Measurements from ENCODE around the gene DEFB110. TPM values are rescaled to one million over a fixed set of nuclear protein-coding genes. Genes with fewer than 3 reads are reported as not detected.

DEFB110 gene
- total RNA-seq, 1 donor, result not detected

DNA sequence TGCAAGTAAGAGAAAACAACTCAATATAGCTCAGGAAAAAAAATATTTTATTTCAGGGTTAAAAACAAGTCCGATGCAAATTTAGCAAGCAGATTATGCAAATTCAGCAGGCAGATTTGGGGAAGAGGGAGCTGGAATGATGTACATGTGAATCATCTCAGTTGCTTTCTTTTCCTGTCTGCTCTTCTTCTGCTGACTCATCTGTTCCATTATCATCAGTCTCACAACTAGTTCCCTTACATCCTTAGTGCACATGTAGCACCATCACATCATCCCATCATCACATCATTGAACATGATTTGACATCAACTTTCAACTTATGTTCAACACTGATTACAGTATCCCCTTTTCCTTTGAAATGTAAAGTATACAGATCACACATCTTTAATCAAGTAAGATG, 40.9 kb downstream of the DEFB110 start:
- DNase-seq (ENCODE audit: insufficient read length, low spot score, missing footprints), result peak; percentile 0
- Histone ChIP-seq H3K9me3 (ENCODE audit: low read depth, low read length) (peaks cover 3% of the 10 kb centered on the region), H3K4me2 (ENCODE audit: insufficient read depth, low read length) (no peak overlapping the region), H3K27me3 (ENCODE audit: insufficient read depth, low read length) (no peaks in the 10 kb centered on the region), H3K27ac (ENCODE audit: low read depth, low read length) (no peak overlapping the region), H3K79me2 (ENCODE audit: insufficient read depth, low read length) (no peaks in the 10 kb centered on the region), H3K4me3 (ENCODE audit: insufficient read depth, low read length) (no peak overlapping the region), H2AFZ (ENCODE audit: low read length) (no peak overlapping the region), H3K36me3 (ENCODE audit: insufficient read depth, low read length) (no peaks in the 10 kb centered on the region), H4K20me1 (ENCODE audit: insufficient read depth, low read length) (no peaks in the 10 kb centered on the region), H3K4me1 (ENCODE audit: insufficient read depth, low read length) (no peaks in the 10 kb centered on the region)
- TF ChIP-seq, protein P1, sequence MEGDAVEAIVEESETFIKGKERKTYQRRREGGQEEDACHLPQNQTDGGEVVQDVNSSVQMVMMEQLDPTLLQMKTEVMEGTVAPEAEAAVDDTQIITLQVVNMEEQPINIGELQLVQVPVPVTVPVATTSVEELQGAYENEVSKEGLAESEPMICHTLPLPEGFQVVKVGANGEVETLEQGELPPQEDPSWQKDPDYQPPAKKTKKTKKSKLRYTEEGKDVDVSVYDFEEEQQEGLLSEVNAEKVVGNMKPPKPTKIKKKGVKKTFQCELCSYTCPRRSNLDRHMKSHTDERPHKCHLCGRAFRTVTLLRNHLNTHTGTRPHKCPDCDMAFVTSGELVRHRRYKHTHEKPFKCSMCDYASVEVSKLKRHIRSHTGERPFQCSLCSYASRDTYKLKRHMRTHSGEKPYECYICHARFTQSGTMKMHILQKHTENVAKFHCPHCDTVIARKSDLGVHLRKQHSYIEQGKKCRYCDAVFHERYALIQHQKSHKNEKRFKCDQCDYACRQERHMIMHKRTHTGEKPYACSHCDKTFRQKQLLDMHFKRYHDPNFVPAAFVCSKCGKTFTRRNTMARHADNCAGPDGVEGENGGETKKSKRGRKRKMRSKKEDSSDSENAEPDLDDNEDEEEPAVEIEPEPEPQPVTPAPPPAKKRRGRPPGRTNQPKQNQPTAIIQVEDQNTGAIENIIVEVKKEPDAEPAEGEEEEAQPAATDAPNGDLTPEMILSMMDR (IDR thresholded peaks at IDR 0.05; ENCODE audit: extremely low read depth, low read depth, low read length), result no peak

DNA sequence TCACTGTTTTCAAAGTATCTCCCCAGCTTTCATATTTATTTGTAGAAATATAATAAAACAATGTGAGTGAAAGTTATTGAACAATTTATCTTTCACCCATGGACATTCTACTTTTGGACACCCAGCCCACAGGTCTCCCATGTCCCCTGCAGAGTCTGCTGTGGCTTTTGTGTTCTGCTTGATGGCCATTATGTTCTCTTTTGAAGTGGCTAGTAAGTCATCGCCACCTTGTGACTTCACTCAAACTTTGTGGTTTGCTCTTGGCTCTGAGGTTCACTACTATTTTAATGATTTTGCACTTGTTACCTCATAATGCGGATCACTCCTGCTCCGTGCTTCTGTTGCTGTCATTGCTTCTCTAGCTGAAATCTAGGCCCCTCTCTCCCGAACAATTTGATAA, 42.2 kb downstream of the DEFB110 start:
- no peak overlapping the region for H3K4me2 ChIP-seq (ENCODE audit: insufficient read depth, low read length)
- H4K20me1 ChIP-seq (ENCODE audit: insufficient read depth, low read length), result no peaks in the 10 kb centered on the region
- H3K27ac ChIP-seq (ENCODE audit: low read depth, low read length), result no peak overlapping the region
- no peaks in the 10 kb centered on the region for H3K79me2 ChIP-seq (ENCODE audit: insufficient read depth, low read length)
- H3K4me3 ChIP-seq (ENCODE audit: insufficient read depth, low read length), result no peak overlapping the region
- no peak overlapping the region for H2AFZ ChIP-seq (ENCODE audit: low read length)
- H3K4me1 ChIP-seq (ENCODE audit: insufficient read depth, low read length), result no peaks in the 10 kb centered on the region
- no peaks in the 10 kb centered on the region for H3K36me3 ChIP-seq (ENCODE audit: insufficient read depth, low read length)
- H3K9me3 ChIP-seq (ENCODE audit: low read depth, low read length), result peaks cover 3% of the 10 kb centered on the region
- no peak for DNase-seq (ENCODE audit: insufficient read length, low spot score, missing footprints)
- TF ChIP-seq, protein P1 (IDR thresholded peaks at IDR 0.05; ENCODE audit: extremely low read depth, low read depth, low read length), result no peak
- no peaks in the 10 kb centered on the region for H3K27me3 ChIP-seq (ENCODE audit: insufficient read depth, low read length)

DNA sequence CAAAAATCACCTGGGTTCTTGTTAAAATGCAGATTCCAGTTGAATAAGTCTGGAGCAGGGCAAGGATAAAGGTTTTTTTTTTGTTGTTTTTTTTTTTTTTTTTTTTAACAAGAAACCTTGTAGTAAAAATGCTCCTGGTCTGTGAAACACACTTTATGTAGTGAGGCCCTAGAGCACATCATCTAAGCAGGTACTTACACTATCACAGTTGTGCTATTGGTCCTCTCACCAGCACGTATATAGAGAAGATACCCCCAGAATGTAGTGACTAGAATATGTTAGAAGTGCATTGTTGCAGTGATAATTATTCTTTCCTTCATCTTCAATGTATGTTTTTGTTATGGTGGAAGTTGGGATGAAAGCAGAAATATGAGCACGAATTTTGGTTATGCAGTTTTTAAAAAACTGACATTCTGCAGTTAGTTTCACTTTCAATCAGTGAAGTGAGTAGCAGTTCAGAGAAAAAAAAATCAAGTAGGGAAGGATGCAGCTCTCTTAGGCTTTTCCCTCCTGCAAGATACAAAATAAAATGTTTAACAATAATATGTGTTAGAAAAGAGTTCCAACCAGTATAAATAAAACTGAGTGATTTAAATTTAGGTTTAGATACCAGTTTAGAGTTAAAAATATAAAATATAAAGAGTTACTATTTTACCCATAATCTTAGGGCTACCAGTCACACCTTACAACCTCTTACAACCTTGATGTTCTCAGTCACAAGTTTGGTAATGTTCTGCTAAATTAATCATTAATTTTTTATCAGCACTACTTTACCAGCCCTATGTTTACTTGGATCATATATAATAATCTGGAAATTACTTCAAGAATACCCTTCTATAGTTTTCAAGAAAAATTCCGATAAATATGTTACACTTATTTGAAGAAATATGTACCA, 43.2 kb downstream of the DEFB110 start:
- H3K36me3 ChIP-seq (ENCODE audit: insufficient read depth, low read length), result no peaks in the 10 kb centered on the region
- peaks cover 3% of the 10 kb centered on the region for H3K9me3 ChIP-seq (ENCODE audit: low read depth, low read length)
- H3K79me2 ChIP-seq (ENCODE audit: insufficient read depth, low read length), result no peaks in the 10 kb centered on the region
- no peaks in the 10 kb centered on the region for H3K4me1 ChIP-seq (ENCODE audit: insufficient read depth, low read length)
- H2AFZ ChIP-seq (ENCODE audit: low read length), result no peak overlapping the region
- H3K4me2 ChIP-seq (ENCODE audit: insufficient read depth, low read length), result no peak overlapping the region
- H3K4me3 ChIP-seq (ENCODE audit: insufficient read depth, low read length), result no peak overlapping the region
- no peak overlapping the region for H3K27ac ChIP-seq (ENCODE audit: low read depth, low read length)
- H4K20me1 ChIP-seq (ENCODE audit: insufficient read depth, low read length), result no peaks in the 10 kb centered on the region
- DNase-seq (ENCODE audit: insufficient read length, low spot score, missing footprints), result no peak
- TF ChIP-seq, protein P1 (IDR thresholded peaks at IDR 0.05; ENCODE audit: extremely low read depth, low read depth, low read length), result no peak
- no peaks in the 10 kb centered on the region for H3K27me3 ChIP-seq (ENCODE audit: insufficient read depth, low read length)

DNA sequence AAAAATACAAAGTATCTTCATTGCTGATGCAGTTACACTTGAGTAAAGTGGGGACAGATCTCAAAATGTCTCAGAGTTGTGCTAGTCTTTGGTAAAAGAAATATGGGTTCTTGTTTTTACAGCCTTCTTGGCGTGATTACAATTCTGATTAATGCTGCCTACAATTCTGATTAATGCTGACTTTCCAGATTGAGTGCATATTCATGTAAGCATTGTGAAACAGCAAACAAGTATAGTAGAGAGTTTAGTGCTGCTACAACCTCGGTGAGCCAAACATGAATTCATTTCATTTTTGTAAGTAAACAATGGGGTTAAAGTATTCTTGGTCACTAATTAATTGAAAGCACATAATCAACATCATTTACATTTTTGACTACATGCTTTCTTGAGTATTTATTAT, 52.2 kb downstream of the DEFB110 start, which contains the start of gene DEFB113:
DEFB113 (minus strand) TSS at position 21 of the 400 bp plus-strand sequence; CDS start at position 21, 0 bp downstream.
- no peak within 1 kb of the TSS for H2AFZ ChIP-seq (ENCODE audit: low read length)
- no peak for DNase-seq (ENCODE audit: insufficient read length, low spot score, missing footprints)

More for the DNA sequence above, 52.2 kb downstream of the DEFB110 start, which contains the start of gene DEFB113:
- H3K9me3 ChIP-seq (ENCODE audit: low read depth, low read length), result no peaks in the 10 kb centered on the region
- H3K4me1 ChIP-seq (ENCODE audit: insufficient read depth, low read length), result no peaks in the 10 kb centered on the region
- TF ChIP-seq, protein P1 (IDR thresholded peaks at IDR 0.05; ENCODE audit: extremely low read depth, low read depth, low read length), result no peak
- no peaks in the 10 kb centered on the region for H3K36me3 ChIP-seq (ENCODE audit: insufficient read depth, low read length)
- no peaks in the 10 kb centered on the region for H3K27me3 ChIP-seq (ENCODE audit: insufficient read depth, low read length)
- no peak within 1 kb of the TSS for H3K4me2 ChIP-seq (ENCODE audit: insufficient read depth, low read length)
- H3K4me3 ChIP-seq (ENCODE audit: insufficient read depth, low read length), result no peak within 1 kb of the TSS
- no peaks in the 10 kb centered on the region for H4K20me1 ChIP-seq (ENCODE audit: insufficient read depth, low read length)
- H3K79me2 ChIP-seq (ENCODE audit: insufficient read depth, low read length), result no peaks in the 10 kb centered on the region
- no peak within 1 kb of the TSS for H3K27ac ChIP-seq (ENCODE audit: low read depth, low read length)

All from osteoblast (primary cell).